ENCODE measurements around the gene CTDSPL. TPM values are rescaled to one million over a fixed set of nuclear protein-coding genes. Genes with fewer than 3 reads are reported as not detected.
"Not testable (repeated sequence)": the region's sequence is repeated elsewhere in the genome, so short reads cannot be mapped to it uniquely, and the experiment has no call there.

The CTDSPL gene, protein sequence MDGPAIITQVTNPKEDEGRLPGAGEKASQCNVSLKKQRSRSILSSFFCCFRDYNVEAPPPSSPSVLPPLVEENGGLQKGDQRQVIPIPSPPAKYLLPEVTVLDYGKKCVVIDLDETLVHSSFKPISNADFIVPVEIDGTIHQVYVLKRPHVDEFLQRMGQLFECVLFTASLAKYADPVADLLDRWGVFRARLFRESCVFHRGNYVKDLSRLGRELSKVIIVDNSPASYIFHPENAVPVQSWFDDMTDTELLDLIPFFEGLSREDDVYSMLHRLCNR
- total RNA-seq (2014; rRNA removed; shearing (Covaris generic)) = 26.7 and 32.5 TPM in 2 replicates

DNA sequence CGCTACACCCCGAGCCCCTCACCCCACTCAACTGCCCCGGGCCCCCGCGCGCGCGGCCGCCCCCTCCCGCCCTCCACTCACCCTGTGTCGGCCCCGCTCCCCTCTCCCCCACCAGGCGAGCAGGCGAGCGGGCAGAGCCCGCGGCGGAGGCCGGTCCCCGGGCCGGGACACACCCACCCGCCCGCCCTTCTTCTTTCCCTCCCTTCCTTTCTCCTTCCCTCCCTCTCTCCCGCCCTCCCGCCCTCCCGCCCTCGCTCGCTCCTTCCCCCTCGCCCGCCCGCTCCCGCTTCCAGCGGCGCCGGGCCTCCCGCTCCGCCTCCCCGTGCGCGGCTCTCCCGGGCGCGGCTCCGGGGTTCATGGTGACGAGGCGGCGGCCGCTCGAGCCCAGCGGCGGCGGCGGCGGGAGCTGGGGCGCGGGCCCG lies at the start of gene CTDSPL:
Gene CTDSPL, plus strand, starts transcription at position 261 of the 422 bp plus-strand sequence. CDS start 320 bp downstream, outside the sequence.
- DNase-seq (ENCODE audit: low spot score) = no peak

DNA sequence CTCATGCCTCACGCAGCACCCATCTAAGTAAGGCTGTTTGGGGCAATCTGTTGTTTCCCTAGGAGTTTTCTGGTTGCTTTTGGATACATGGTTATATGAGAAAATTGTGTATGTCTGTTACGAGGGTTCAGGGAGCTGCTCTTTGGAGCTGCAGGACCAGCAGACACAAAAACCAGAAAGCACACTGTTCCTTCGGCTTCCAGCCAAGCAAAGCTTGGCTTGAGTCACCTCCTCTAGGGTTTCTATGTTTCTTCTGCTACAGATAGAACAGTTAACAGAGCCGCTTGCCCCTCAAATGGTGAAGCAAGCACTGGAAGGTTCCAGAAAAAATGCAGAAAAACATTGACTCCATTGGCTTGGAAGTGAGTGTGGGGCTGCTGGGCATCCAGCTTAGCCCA lies 49.2 kb upstream of the CTDSPL start:
- no peak for DNase-seq (ENCODE audit: low spot score)

- DNase-seq (ENCODE audit: low spot score) = no peak
Observed at GRCh38 chr3:37813403-37813802, 48.3 kb upstream of the CTDSPL start.

GRCh38 chr3:37814547-37814946 lies 47.1 kb upstream of the CTDSPL start:
- DNase-seq (ENCODE audit: low spot score) = no peak

GRCh38 chr3:37815156-37815555 lies 46.5 kb upstream of the CTDSPL start:
- DNase-seq (ENCODE audit: low spot score) = not testable (repeated sequence)

GRCh38 chr3:37816271-37816670 lies 45.4 kb upstream of the CTDSPL start:
- no peak for DNase-seq (ENCODE audit: low spot score)

GRCh38 chr3:37819591-37819990 lies 42.1 kb upstream of the CTDSPL start:
- peak; percentile 58 for DNase-seq (ENCODE audit: low spot score)

DNA sequence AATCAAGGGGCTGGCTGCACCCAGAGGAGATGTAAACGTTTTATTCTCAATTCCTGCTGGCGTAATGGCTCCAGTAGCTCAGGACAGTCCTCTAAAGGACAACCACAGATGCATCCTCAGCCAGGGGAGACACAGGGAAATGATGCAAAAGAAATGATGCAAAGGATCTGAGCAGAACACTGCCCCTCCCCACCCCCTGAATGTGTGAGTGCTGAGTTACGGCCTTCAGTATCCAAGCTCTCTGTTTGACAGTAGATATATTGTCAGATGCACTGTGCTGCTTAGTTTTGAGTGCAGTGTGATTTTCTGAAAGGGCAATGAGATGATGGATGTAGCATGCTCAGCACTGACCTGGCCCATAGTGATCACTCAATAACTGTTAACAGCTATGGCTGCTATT lies 41.4 kb upstream of the CTDSPL start:
- DNase-seq (ENCODE audit: low spot score) = no peak

DNA sequence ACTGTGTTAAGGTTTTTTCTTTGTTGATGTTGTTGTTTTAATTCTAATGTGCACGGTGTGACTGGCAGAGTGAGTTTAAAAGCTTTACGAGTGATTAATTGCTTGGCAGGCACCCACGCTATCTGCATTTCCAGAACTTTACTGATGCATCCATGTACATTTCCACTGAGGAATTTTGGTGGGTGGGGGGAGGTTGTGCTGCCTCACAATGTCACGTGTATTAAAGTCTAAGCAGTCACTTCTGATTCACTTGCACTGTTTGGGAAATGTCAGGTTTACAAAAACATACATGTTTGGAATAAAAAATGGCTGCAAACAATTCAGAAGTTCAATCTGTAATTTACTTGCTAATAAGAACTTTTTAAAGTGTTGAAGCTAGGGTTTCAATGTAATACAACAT lies 38.5 kb upstream of the CTDSPL start:
- DNase-seq (ENCODE audit: low spot score) = no peak

DNA sequence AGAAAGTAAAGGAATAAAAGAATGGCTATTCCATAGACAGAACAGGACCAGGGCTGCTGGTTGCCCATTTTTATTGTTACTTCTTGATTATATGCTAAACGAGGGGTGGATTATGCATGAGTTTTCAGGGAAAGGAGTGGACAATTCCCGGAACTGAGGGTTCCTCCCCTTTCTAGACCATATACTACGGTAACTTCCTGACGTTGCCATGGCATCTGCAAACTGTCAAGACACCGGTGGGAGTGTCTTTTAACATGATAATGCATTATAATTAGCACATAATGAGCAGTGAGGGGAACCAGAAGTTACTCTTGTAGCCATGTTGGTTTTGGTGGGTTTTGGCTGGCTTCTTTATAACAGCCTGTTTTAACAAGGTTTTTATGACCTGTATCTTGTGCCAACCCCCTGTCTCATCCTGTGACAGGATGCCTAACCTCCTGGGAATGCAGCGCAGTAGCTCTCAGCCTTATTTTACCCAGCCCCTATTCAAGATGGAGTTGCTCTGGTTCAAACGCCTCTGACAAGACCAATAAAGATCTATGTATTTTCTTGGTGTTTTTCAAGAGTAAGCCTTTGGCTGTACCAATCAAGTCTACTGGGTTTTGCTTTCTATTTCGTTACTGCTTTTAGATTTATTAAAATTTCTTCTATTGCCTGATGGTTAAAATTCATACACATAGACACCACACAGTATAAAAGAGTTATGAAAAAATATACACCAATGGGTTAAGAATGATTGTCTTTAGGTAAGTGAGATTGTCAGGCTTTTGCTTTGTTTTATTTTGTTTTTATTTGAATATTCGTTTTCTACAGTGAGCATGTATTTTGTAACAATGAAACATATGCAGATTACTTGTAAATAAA lies 37.4 kb upstream of the CTDSPL start:
- DNase-seq (ENCODE audit: low spot score) = no peak

DNA sequence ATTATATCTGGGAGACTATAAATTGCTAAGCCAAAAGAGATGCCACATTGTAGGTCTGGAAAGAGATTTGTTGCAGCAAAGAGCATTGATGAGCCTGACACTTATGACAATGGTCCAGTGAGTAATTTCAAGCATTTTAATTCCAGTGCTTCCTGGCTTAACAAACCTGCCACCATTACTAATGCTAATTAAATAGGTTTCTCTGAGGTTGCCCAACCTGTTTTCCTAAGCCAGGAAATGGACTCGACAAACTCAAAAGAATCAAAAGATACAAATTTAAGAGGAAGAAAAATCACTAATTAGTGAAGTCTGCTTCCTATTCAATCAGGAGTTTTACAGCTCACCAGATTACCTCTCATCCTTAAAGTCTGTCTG lies 36.7 kb upstream of the CTDSPL start:
- no peak for DNase-seq (ENCODE audit: low spot score)

GRCh38 chr3:37825744-37826400 lies 35.8 kb upstream of the CTDSPL start:
- no peak for DNase-seq (ENCODE audit: low spot score)

DNA sequence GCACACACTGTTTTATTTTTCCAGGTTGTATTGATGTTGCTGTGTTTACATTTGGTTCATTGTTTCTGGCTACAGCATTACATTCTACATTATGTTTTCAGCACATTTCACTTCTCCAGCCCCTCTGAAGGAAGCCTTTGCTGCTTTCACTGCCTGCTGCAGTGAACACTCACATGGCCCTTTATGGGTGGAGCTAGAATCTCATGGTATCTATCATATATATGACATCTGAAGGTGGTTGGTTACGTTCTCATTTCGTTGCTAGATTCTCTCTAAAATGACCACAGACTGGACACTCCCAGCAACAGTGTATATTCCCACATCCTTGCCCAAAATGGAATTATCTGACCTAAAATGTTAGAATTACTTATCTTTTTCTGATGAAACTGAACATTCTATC lies 35.2 kb upstream of the CTDSPL start:
- DNase-seq (ENCODE audit: low spot score) = no peak

DNA sequence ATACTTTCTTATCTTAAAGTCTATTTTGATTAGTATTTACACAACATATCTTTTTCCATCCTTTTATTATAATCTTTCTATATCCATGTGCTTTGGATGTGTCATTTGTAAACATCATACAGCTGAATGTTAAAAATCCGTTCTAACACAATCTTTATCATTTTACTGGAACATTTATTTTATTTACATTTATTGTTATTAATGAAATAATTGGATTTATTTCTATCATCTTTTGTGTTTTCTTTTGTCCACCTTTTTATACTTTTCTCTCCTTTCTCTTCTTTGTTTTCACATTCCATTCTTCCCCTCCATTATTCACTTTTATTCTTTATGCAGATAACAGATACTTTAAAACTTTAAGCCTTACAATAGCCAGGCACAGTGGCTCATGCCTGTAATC lies 34.7 kb upstream of the CTDSPL start:
- DNase-seq (ENCODE audit: low spot score) = no peak

DNA sequence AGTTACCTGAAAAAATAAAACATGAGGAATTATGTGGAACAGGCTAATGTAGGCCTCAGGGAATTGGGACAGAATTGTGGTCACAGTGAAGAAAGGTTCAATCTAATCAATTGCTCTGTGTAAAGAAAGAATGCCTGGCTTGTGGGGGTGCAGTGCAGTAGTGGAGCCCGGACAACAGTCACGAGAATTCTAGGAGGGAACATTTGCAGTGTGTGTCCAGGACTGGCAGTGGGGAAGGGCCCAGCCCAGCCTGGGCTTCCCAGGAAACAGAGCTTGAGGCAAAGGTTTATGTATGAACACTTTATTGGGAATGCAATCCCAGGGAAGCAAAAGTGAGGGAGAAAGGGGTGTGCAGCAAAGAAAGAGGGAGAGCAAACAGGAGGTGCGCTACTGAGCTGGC lies 29.2 kb upstream of the CTDSPL start:
- DNase-seq (ENCODE audit: low spot score) = no peak

GRCh38 chr3:37833302-37834186 lies 28.1 kb upstream of the CTDSPL start:
- no peak for DNase-seq (ENCODE audit: low spot score)

DNA sequence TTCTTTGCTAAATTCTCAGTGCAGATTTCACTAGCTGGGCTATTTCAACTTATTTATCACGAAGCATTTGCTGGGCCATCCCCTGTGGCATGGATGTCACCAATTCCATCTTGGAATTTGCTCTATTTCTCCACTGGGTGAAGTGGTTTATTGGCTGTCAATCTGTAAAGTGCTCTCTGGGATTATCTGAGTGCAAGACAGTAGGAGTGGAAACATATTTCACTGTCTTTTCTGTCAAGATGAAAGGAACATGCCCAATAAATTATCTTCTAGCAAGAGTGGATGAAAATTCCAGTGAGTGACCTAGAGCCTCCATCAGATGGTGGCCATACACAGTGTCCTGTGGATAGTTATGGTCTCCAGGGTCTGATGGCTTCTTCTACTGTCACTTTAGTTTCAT lies 25.1 kb upstream of the CTDSPL start:
- no peak for DNase-seq (ENCODE audit: low spot score)

DNA sequence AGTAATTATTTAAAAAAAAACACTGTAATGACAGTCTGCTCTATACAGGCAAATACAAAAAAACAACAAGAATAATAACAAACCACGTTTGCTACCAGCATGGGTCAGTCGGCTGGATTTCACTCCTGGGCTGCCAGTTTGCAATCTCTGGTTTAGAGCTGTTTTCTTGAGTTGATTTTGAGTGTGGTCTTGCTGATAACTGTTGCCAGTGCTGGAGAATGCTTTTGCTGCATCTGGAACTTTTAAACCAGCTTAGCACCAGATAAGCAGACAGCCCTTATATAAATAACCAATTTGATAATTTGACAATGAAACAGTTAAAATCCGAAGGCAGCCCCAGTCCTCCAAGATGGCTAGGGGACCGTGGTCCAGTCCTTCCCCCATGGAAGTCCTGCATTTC lies 14.0 kb upstream of the CTDSPL start:
- no peak for DNase-seq (ENCODE audit: low spot score)

- no peak for DNase-seq (ENCODE audit: low spot score)
Observed at GRCh38 chr3:37849146-37849923, 12.3 kb upstream of the CTDSPL start.

- peak; percentile 55 for DNase-seq (ENCODE audit: low spot score)
Observed at GRCh38 chr3:37852097-37852496, 9.6 kb upstream of the CTDSPL start.

DNA sequence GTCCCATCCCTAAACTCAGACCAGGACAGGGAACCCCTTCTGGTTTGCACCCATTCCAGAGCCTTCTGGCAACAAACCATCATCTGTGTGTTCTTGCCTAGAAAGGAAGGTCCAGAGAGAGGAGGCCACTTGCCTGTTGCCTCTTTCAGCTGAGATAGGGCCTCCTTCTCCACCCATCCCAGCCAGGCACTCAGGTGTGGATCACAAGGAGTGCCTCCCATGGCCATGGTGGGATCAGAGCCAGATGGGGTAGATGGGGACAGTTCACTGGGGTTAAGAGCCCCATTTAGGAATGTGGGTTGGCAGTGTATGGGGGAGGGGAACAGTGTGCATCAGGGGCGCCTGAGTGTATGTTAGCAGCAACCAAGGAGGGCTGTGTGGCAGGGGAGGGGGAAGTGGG lies 8.9 kb upstream of the CTDSPL start:
- DNase-seq (ENCODE audit: low spot score) = no peak

Measured in A172 (cell line).